GM18502 (cell line): Measurements from ENCODE around the gene UNKL.

Experiments used
- ATAC-seq: cut with Tn5 transposase; IDR thresholded peaks from one replicate; pipeline ENCODE4 v1.9.1; 2021; ENCODE audit warnings: mild to moderate bottlenecking; ENCODE audit not compliant: unreplicated experiment, poor library complexity

The UNKL gene

DNA sequence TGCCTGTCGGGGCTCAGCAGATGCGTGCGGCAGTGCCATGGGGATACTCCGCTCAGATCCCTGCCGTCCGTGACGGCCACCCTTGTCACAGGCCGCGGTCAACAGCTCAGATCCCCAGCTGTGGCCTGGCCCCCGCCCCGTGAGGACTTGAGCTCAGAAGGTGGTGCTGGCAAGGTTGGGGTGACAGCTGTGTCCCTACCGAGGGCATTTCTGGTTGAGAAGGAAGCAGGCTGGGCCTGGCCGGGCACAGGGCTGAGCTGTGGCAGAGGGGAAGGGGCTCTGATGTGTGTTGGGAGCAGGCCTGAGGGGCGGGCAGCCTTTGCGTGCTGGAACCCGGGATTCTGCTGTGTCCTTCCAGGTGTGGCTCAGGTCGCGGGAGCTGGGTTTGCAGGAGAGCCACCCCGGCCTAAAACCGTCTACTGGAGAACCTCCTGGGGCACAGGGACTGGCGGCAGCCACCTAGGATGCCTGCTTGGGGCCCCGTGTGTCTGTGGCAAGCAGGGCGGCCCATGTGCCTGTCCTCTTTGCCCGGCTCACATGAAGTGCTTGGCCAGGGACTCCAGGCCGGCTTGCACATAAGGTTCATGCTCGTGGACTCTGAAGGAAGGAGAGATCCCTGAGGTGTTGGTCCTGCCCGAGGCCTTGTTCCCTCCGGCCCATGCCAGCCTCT, 100.0 kb downstream of the UNKL start:
- no peak for ATAC-seq

GRCh38 chr16:1313721-1314369, 100.7 kb downstream of the UNKL start:
- no peak for ATAC-seq
